Lower leg skin (tissue), 3 donors: Measurements from ENCODE around the gene SQSTM1.

ENCODE experiments used
- CTCF ChIP-seq, 3 donors: fragments of 450-650 bp; IDR thresholded peaks; one replicate each; pipeline ENCODE4 v1.5.1; 2016; ENCODE audit warnings: antibody characterized with exemption in 3 of 3, mild to moderate bottlenecking in 3 of 3, moderate library complexity in 2 of 3
- POLR2A ChIP-seq, 2 donors: fragments of 450-650 bp; IDR thresholded peaks; one replicate each; pipeline ENCODE4 v1.6.1; 2016 to 2017; ENCODE audit warnings: antibody characterized with exemption in 2 of 2, mild to moderate bottlenecking in 1 of 2, moderate library complexity in 1 of 2

GRCh38 chr5:179800696-179801201, 20.0 kb upstream of the SQSTM1 start:
- TF ChIP-seq CTCF (IDR thresholded peaks at IDR 0.05), result no peak
- no peak for TF ChIP-seq POLR2A (IDR thresholded peaks at IDR 0.05)
